ENCODE data around the gene DUOXA2. TPM values are rescaled to one million over a fixed set of nuclear protein-coding genes. Genes with fewer than 3 reads are reported as not detected.

Gene DUOXA2
- total RNA-seq, 1 experiment from 2014 or later, result not detected

DNA sequence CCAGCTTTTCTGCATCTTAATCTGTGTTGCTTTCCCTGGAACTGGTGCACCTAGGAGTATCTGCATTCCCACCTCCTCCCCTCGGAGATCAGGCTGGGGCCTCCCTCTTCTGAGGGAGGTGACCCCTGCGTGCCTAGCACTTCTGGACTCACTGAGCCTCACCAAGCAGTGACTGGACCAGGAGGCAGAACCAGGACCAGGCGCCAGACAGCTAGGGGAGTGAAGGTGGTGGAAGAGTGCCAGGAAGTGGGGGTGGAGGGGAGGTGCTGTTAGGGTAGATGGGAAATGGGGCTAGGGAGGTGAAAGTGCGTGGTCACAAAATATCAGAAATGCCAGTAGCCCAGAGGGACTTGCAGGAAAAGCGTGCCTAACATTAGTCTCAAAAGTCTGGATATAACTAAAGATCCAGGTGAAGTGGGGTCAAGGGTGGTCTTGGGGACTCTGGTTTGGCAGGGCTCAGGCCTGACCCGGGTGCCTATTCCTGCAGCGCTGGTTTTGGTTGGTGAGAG, 1.2 kb downstream of the DUOXA2 start:
- in situ Hi-C loops (cut with HindIII; ENCODE audit: low pct_unique_long_range_greater_than_20kb, low sequenced_read_pairs) (no loop called here), intact Hi-C loops (cut with micrococcal nuclease; ENCODE audit: unreplicated experiment) (no loop called here)
- no peak for ATAC-seq
- Histone ChIP-seq H3K27me3 (ENCODE audit: control insufficient read depth, insufficient read depth, low read length) (peaks cover 21% of the 10 kb centered on the region), H3K4me3 (ENCODE audit: low read depth in 2 of 2, low read length in 2 of 2) (no peak overlapping the region), H3K27ac (ENCODE audit: low read length) (no peak overlapping the region), H3K36me3 (ENCODE audit: control insufficient read depth, insufficient read depth, low read length) (no peaks in the 10 kb centered on the region), H3K9me3 (ENCODE audit: control insufficient read depth, insufficient read depth, low read depth, low read length) (no peaks in the 10 kb centered on the region), H3K4me1 (ENCODE audit: control insufficient read depth, insufficient read depth, low read length) (peaks cover 14% of the 10 kb centered on the region)
- TF ChIP-seq, protein P1, sequence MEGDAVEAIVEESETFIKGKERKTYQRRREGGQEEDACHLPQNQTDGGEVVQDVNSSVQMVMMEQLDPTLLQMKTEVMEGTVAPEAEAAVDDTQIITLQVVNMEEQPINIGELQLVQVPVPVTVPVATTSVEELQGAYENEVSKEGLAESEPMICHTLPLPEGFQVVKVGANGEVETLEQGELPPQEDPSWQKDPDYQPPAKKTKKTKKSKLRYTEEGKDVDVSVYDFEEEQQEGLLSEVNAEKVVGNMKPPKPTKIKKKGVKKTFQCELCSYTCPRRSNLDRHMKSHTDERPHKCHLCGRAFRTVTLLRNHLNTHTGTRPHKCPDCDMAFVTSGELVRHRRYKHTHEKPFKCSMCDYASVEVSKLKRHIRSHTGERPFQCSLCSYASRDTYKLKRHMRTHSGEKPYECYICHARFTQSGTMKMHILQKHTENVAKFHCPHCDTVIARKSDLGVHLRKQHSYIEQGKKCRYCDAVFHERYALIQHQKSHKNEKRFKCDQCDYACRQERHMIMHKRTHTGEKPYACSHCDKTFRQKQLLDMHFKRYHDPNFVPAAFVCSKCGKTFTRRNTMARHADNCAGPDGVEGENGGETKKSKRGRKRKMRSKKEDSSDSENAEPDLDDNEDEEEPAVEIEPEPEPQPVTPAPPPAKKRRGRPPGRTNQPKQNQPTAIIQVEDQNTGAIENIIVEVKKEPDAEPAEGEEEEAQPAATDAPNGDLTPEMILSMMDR (IDR thresholded peaks at IDR 0.05), result no peak
- ChIA-PET CTCF (interaction anchor here (1.1 kb wide), 1 partner anchor 11 kb away, joined by 4 read pairs; no protein-coding TSS in a partner anchor), POLR2A (no interaction called here)
- BruUV-seq (replicated peaks), result no TSS peak
- no peak for DNase-seq (ENCODE audit: low read depth, low spot score)

DNA sequence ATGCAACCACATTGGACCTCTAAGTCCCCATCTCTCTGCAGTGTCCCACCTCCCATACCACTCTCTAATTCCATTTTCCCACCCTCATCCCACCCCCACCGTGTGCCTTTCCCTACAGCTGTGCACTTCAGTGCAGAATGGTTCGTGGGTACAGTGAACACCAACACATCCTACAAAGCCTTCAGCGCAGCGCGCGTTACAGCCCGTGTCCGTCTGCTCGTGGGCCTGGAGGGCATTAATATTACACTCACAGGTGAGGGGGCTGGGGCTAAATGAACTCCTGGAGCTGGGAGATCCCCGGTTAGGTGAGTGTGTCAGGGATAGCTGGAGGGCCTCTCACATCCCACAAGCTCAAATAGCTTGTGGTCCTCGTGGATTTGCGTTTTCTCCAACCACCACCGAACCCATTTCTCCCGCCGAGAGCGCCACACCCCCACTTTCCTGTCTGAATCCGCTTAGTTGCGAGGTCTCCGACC, 1.9 kb downstream of the DUOXA2 start:
- DNase-seq (ENCODE audit: low read depth, low spot score) (no peak), ATAC-seq (no peak)
- ChIA-PET CTCF (interaction anchor here (1.1 kb wide), 1 partner anchor 11 kb away, joined by 4 read pairs; no protein-coding TSS in a partner anchor), POLR2A (no interaction called here)
- Histone ChIP-seq H3K27me3 (ENCODE audit: control insufficient read depth, insufficient read depth, low read length) (peaks cover 21% of the 10 kb centered on the region), H3K36me3 (ENCODE audit: control insufficient read depth, insufficient read depth, low read length) (no peaks in the 10 kb centered on the region), H3K9me3 (ENCODE audit: control insufficient read depth, insufficient read depth, low read depth, low read length) (no peaks in the 10 kb centered on the region), H3K27ac (ENCODE audit: low read length) (no peak overlapping the region), H3K4me1 (ENCODE audit: control insufficient read depth, insufficient read depth, low read length) (peaks cover 14% of the 10 kb centered on the region), H3K4me3 (ENCODE audit: low read depth in 2 of 2, low read length in 2 of 2) (no peak overlapping the region)
- in situ Hi-C loops (cut with HindIII; ENCODE audit: low pct_unique_long_range_greater_than_20kb, low sequenced_read_pairs) (no loop called here), intact Hi-C loops (cut with micrococcal nuclease; ENCODE audit: unreplicated experiment) (no loop called here)
- no TSS peak for BruUV-seq (replicated peaks)
- TF ChIP-seq, protein P2, sequence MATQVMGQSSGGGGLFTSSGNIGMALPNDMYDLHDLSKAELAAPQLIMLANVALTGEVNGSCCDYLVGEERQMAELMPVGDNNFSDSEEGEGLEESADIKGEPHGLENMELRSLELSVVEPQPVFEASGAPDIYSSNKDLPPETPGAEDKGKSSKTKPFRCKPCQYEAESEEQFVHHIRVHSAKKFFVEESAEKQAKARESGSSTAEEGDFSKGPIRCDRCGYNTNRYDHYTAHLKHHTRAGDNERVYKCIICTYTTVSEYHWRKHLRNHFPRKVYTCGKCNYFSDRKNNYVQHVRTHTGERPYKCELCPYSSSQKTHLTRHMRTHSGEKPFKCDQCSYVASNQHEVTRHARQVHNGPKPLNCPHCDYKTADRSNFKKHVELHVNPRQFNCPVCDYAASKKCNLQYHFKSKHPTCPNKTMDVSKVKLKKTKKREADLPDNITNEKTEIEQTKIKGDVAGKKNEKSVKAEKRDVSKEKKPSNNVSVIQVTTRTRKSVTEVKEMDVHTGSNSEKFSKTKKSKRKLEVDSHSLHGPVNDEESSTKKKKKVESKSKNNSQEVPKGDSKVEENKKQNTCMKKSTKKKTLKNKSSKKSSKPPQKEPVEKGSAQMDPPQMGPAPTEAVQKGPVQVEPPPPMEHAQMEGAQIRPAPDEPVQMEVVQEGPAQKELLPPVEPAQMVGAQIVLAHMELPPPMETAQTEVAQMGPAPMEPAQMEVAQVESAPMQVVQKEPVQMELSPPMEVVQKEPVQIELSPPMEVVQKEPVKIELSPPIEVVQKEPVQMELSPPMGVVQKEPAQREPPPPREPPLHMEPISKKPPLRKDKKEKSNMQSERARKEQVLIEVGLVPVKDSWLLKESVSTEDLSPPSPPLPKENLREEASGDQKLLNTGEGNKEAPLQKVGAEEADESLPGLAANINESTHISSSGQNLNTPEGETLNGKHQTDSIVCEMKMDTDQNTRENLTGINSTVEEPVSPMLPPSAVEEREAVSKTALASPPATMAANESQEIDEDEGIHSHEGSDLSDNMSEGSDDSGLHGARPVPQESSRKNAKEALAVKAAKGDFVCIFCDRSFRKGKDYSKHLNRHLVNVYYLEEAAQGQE (IDR thresholded peaks at IDR 0.05; ENCODE audit: insufficient read depth in 1 of 2, low read depth in 2 of 2, low read length in 1 of 2), result no peak
- TF ChIP-seq SIN3A (IDR thresholded peaks at IDR 0.05; ENCODE audit: borderline replicate concordance, insufficient read depth, low read depth, low read length) (no peak), POLR2AphosphoS5 (IDR thresholded peaks at IDR 0.05; ENCODE audit: low read depth, low read length) (no peak), TCF7L2 (IDR thresholded peaks at IDR 0.05; ENCODE audit: low read depth, low read length) (no peak)
- TF ChIP-seq, protein P1 (IDR thresholded peaks at IDR 0.05), result no peak

All from Panc1 (cell line).